DLD1 (cell line): Measurements from ENCODE around the gene DNAJA1.
"Not testable (repeated sequence)": the region's sequence is repeated elsewhere in the genome, so short reads cannot be mapped to it uniquely, and the experiment has no call there.

Experiments
- in situ Hi-C: cut with HindIII; loops from 2 replicates; pipeline ENCODE4 v1.10.0; 2017; ENCODE audit warnings: low sequenced_read_pairs

Gene DNAJA1

DNA sequence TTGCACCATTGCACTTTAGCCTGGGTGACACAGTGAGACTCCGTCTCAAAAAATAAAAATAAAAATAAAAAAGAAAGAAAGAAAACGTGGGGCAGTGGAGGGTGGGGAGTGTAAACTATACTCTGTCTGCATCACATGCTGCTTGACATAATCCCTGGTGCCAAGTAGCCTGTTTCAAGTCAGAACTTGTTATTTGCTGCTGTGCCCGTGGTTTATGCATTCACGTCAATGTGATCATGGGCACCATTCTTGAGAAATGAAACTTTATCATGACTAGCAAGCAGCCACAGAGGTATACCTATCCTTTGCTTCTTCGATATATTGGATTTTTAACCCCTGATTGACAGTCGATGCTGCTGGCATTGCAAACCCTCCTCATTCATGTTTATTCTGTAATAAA lies 55.5 kb downstream of the DNAJA1 start:
- in situ Hi-C loops: no loop called here

DNA sequence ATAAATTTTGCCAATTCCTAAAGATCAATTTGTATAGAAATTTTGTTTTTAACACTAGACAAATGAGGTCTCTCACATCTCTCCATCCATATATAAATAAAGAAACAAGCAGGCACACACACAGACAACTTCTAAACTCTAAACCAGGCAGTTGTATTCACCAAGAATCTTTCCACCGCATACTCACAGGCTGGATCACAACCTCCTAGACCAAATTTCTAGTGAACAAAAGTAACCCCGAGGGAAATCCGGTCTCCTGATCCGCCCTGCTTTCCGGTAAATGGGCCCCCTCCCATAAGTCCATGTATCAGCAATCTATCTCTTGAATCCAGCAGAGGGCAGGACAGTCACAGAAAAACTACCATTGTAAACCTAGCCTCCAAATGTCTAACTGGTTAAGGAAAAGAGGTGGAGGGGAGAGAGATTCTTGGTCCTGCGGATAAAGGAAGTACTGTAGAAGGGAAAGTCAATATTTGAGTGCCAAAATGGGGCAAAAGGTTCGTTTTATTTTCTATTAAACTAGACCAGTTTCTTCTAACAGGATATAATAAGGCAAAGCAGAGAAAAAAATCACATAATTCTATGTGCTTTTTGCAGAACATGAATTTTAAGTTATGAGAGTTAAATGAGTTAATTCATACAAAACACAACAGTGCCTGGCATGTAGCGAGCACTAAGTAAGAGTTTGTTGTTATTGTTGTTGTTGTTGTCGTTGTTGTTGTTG lies 56.2 kb downstream of the DNAJA1 start:
- in situ Hi-C loops: no loop called here

DNA sequence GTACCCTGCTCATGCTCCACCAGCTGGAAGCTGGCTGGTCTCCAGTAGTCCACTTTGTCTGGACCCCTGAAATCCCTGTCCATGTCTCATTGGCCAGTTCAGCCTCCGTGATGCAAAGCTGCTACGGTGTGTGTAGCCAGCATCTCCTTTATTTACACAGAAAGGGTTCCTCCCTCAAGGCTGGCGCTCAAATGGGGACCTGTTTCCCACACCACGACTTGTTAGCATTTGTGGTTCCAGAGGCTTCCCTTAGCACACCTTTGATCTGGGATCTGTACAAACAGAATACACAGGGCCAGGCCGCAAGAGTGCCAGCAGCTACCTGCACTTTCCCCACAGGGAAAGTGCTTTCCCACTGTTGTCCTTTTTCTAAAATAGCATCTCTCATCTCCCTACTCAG lies 57.1 kb downstream of the DNAJA1 start:
- in situ Hi-C loops: no loop called here

DNA sequence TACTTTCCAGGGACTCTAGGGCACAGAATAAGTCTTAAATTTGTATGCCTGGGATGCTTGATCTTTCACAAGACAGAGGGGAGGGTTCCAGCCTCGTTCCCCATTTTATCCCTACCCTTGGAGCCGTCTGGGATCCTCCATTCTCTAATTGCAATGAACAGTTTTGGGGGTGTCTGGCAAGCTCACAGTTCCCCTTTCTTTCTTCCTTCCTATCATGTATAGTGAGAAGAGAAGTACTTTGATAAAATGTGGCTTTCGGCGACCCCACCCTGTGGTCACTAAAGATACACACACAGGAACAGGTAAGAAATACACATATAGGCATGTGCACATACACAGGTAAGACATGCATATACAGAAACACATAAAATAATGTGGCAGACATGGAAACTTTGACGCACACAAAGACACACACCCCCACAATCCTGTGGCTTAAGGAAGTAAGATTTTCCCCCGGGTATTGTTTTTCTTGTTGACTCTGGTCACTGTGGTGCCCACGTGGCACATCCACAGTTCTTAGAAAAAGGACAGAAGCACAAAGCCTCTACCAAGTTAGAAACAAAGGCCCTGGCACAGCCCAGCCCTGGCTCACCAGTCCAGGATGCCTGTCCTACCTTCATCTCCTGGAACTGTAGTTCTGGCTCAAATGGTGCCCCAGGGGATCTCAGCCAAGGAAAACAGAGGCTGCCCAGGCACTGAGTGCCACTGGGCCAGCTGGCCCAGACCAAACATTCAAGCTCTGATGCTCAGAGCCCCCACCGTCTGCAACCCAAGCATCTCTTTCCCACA lies 57.7 kb downstream of the DNAJA1 start:
- in situ Hi-C loops: no loop called here

DNA sequence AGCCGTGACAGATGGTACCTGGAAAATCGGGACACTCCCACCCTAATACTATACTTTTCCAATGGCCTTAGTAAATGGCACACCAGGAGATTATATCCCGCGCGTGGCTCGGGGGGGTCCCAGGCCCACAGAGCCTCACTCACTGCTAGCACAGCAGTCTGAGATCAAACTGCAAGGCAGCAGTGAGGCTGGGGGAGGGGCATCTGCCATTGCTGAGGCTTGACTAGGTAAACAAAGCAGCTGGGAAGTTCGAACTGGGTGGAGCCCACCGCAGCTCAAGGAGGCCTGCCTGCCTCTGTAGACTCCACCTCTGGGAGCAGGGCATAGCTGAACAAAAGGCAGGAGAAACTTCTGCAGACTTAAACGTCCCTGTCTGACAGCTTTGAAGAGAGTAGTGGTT lies 60.6 kb downstream of the DNAJA1 start:
- in situ Hi-C loops: not testable (repeated sequence)
